GM23338 (cell line): Measurements from ENCODE around the gene RRAS2. TPM values are rescaled to one million over a fixed set of nuclear protein-coding genes. Genes with fewer than 3 reads are reported as not detected.
A peak's percentile ranks its signal among the peaks of the same experiment; 100 is the strongest.

Experiments
- ATAC-seq: fragments of 200-7000 bp; cut with Tn5 transposase; 3 replicates; pipeline ENCODE4 v1.9.1; 2020
- DNase-seq: peaks from one replicate; pipeline ENCODE4 v3.0.0-alpha.2; 2015; ENCODE audit warnings: low spot score
- H2AFZ ChIP-seq: fragments of 200-600 bp; sonication (generic); 2 replicates; pipeline ENCODE4 v1.8.0; 2016; ENCODE audit warnings: antibody characterized with exemption, mild to moderate bottlenecking, moderate library complexity
- H3F3A ChIP-seq: fragments of 200-600 bp; sonication (generic); replicated peaks from 2 replicates; pipeline ENCODE4 v1.8.0; 2017; ENCODE audit warnings: antibody characterized with exemption, mixed run types, low read depth
- H3K27ac ChIP-seq: fragments of 200-600 bp; sonication (generic); 2 replicates; pipeline ENCODE4 v1.6.1; 2016; ENCODE audit warnings: low read depth
- H3K27me3 ChIP-seq: fragments of 200-600 bp; sonication (generic); 2 replicates; pipeline ENCODE4 v1.8.0; 2016; ENCODE audit warnings: mild to moderate bottlenecking, mixed run types, moderate library complexity; ENCODE audit not compliant: insufficient read depth
- H3K36me3 ChIP-seq: fragments of 200-600 bp; sonication (generic); 2 replicates; pipeline ENCODE4 v1.8.0; 2016; ENCODE audit warnings: mild to moderate bottlenecking; ENCODE audit not compliant: insufficient read depth
- H3K4me1 ChIP-seq: fragments of 200-600 bp; sonication (generic); 2 replicates; pipeline ENCODE4 v1.8.0; 2016; ENCODE audit warnings: mild to moderate bottlenecking, moderate library complexity; ENCODE audit not compliant: insufficient read depth
- H3K4me2 ChIP-seq: fragments of 200-600 bp; sonication (generic); 2 replicates; pipeline ENCODE4 v1.7.1; 2017; ENCODE audit warnings: mixed run types
- H3K4me3 ChIP-seq: fragments of 200-600 bp; sonication (generic); 2 replicates; pipeline ENCODE4 v1.6.1; 2016; ENCODE audit warnings: mixed run types
- H3K79me2 ChIP-seq: fragments of 200-600 bp; sonication (generic); replicated peaks from 2 replicates; pipeline ENCODE4 v1.8.0; 2017; ENCODE audit warnings: mild to moderate bottlenecking; ENCODE audit not compliant: insufficient read depth
- H3K9me2 ChIP-seq: fragments of 200-600 bp; sonication (generic); 2 replicates; pipeline ENCODE4 v1.8.0; 2017; ENCODE audit not compliant: insufficient read depth
- H4K20me1 ChIP-seq: fragments of 200-600 bp; sonication (generic); replicated peaks from 2 replicates; pipeline ENCODE4 v1.8.0; 2017; ENCODE audit warnings: mild to moderate bottlenecking; ENCODE audit not compliant: insufficient read depth
- H3K27ac Mint-ChIP-seq: 2 replicates; pipeline ENCODE4 v1.8.0; 2020; ENCODE audit warnings: inconsistent platforms, mild to moderate bottlenecking, moderate library complexity, mixed read lengths
- H3K27me3 Mint-ChIP-seq: 3 replicates; pipeline ENCODE4 v1.8.0; 2022; ENCODE audit warnings: low read depth, mild to moderate bottlenecking, moderate library complexity, mixed read lengths, inconsistent platforms; ENCODE audit not compliant: insufficient read depth, poor library complexity
- H3K36me3 Mint-ChIP-seq: 3 replicates; pipeline ENCODE4 v1.8.0; 2021; ENCODE audit warnings: low read depth, mild to moderate bottlenecking, inconsistent platforms, moderate library complexity, mixed read lengths
- H3K4me1 Mint-ChIP-seq: 3 replicates; pipeline ENCODE4 v1.8.0; 2020; ENCODE audit warnings: mild to moderate bottlenecking, inconsistent platforms, mixed read lengths
- H3K4me3 Mint-ChIP-seq: 3 replicates; pipeline ENCODE4 v1.8.0; 2021; ENCODE audit warnings: moderate library complexity, mild to moderate bottlenecking, inconsistent platforms, mixed read lengths
- H3K9me3 Mint-ChIP-seq: 3 replicates; pipeline ENCODE4 v1.8.0; 2020; ENCODE audit warnings: moderate library complexity, mild to moderate bottlenecking, inconsistent platforms, mixed read lengths
- CREB1 ChIP-seq: fragments of 250-450 bp; sonication (Bioruptor Pico); IDR thresholded peaks from 2 replicates; pipeline ENCODE4 v1.5.0; 2020; ENCODE audit warnings: low read depth, mild to moderate bottlenecking, moderate library complexity
- ETS1 ChIP-seq: IDR thresholded peaks from 2 replicates; pipeline ENCODE4 v1.6.1; 2016; ENCODE audit warnings: antibody characterized with exemption
- EZH2 ChIP-seq: fragments of 200-600 bp; sonication (generic); IDR thresholded peaks from one replicate; pipeline ENCODE4 v1.8.0; 2017; ENCODE audit warnings: antibody characterized with exemption, mild to moderate bottlenecking, low read depth; ENCODE audit not compliant: unreplicated experiment
- EZH2phosphoT487 ChIP-seq: fragments of 200-600 bp; sonication (generic); IDR thresholded peaks from one replicate; pipeline ENCODE4 v1.8.1; 2018; ENCODE audit warnings: antibody characterized with exemption; ENCODE audit not compliant: unreplicated experiment
- JUNB ChIP-seq: IDR thresholded peaks from one replicate; pipeline ENCODE4 v1.6.1; 2016; ENCODE audit warnings: antibody characterized with exemption; ENCODE audit not compliant: unreplicated experiment
- NANOG ChIP-seq: IDR thresholded peaks from 2 replicates; pipeline ENCODE4 v1.6.1; 2016; ENCODE audit warnings: antibody characterized with exemption, borderline replicate concordance
- POLR2AphosphoS5 ChIP-seq: IDR thresholded peaks from 2 replicates; pipeline ENCODE4 v1.6.1; 2016; ENCODE audit warnings: antibody characterized with exemption, low read depth
- STAT1 ChIP-seq: IDR thresholded peaks from one replicate; pipeline ENCODE4 v1.6.1; 2016; ENCODE audit warnings: antibody characterized with exemption; ENCODE audit not compliant: unreplicated experiment
- ZNF114 ChIP-seq: fragments of 250-450 bp; sonication (Bioruptor Pico); IDR thresholded peaks from 2 replicates; pipeline ENCODE4 v1.5.0; 2020; ENCODE audit warnings: mild to moderate bottlenecking, moderate library complexity
- ZNF331 ChIP-seq: fragments of 250-450 bp; sonication (Bioruptor Pico); IDR thresholded peaks from 2 replicates; pipeline ENCODE4 v1.5.0; 2020; ENCODE audit warnings: low read depth, mild to moderate bottlenecking, moderate library complexity
- long read RNA-seq: library from polyadenylated mRNA; unstranded; transcript quantifications from one replicate; pipeline ENCODE4 v2.0.0, GENCODE V29; 2020; ENCODE audit not compliant: unreplicated experiment
- polyA plus RNA-seq: library from polyadenylated mRNA; unstranded; fragments of >200 nt; fragmentation: Nextera tagmentation; extraction: Ambion mirVana; gene quantifications from 2 replicates; pipeline ENCODE4 v1.2.1, GENCODE V29; 2016
- total RNA-seq: library from RNA; depleted of rRNA; stranded (reverse); fragments of >200 nt; shearing (Covaris generic); gene quantifications from 2 replicates; pipeline ENCODE4 v1.2.3, GENCODE V29; 2014; rRNA removed
- TF ChIP-seq, protein P1 (sequence below): IDR thresholded peaks from one replicate; pipeline ENCODE4 v1.6.1; 2018; ENCODE audit warnings: antibody characterized with exemption; ENCODE audit not compliant: unreplicated experiment
- TF ChIP-seq, protein P2 (sequence below): fragments of 250-450 bp; sonication (Bioruptor Pico); IDR thresholded peaks from 2 replicates; pipeline ENCODE4 v1.5.0; 2020; ENCODE audit warnings: mild to moderate bottlenecking, moderate library complexity

RRAS2 gene
- total RNA-seq (293 and 296 TPM in 2 replicates), polyA plus RNA-seq (174 and 196 TPM in 2 replicates)
- long read RNA-seq, transcript RRAS2-207 (6 exons, 732 nt) = minor isoform, 11 of 67 reads
- long read RNA-seq, transcript RRAS2-201 (6 exons, 1,516 nt) = major isoform, 44 of 67 reads
- long read RNA-seq, partial matches to known transcripts = 1 of 67 reads
- long read RNA-seq, other reads (novel, unspliced or antisense) = 11 of 67 reads

- H3K9me3 Mint-ChIP-seq = no peaks in the 10 kb centered on the region
- Histone ChIP-seq H3K4me3 (peak within 1 kb of the TSS; percentile 93), H3K36me3 (no peaks in the 10 kb centered on the region), H3K27me3 (peaks cover 5% of the 10 kb centered on the region; the same call in 1 of the 2 replicates), H4K20me1 (peaks cover 35% of the 10 kb centered on the region), H3F3A (0 out of 2 replicates have a peak, but pooled peaks cover 15% of the 10 kb centered on the region), H3K9me2 (no peaks in the 10 kb centered on the region), H3K27ac (peak within 1 kb of the TSS; percentile 91), H3K4me2 (peak within 1 kb of the TSS; percentile 91), H3K4me1 (peaks cover 40% of the 10 kb centered on the region), H2AFZ (peak within 1 kb of the TSS; percentile 81; the same call in 1 of the 2 replicates), H3K79me2 (peaks cover 51% of the 10 kb centered on the region)
- peak within 1 kb of the TSS; percentile 98 for H3K4me3 Mint-ChIP-seq
- peaks cover 44% of the 10 kb centered on the region for H3K4me1 Mint-ChIP-seq
- H3K36me3 Mint-ChIP-seq = peaks cover 25% of the 10 kb centered on the region
- peak within 1 kb of the TSS; percentile 96 for H3K27ac Mint-ChIP-seq
- ATAC-seq = peak; percentile 85
- no peak for TF ChIP-seq NANOG
- TF ChIP-seq, protein P1, sequence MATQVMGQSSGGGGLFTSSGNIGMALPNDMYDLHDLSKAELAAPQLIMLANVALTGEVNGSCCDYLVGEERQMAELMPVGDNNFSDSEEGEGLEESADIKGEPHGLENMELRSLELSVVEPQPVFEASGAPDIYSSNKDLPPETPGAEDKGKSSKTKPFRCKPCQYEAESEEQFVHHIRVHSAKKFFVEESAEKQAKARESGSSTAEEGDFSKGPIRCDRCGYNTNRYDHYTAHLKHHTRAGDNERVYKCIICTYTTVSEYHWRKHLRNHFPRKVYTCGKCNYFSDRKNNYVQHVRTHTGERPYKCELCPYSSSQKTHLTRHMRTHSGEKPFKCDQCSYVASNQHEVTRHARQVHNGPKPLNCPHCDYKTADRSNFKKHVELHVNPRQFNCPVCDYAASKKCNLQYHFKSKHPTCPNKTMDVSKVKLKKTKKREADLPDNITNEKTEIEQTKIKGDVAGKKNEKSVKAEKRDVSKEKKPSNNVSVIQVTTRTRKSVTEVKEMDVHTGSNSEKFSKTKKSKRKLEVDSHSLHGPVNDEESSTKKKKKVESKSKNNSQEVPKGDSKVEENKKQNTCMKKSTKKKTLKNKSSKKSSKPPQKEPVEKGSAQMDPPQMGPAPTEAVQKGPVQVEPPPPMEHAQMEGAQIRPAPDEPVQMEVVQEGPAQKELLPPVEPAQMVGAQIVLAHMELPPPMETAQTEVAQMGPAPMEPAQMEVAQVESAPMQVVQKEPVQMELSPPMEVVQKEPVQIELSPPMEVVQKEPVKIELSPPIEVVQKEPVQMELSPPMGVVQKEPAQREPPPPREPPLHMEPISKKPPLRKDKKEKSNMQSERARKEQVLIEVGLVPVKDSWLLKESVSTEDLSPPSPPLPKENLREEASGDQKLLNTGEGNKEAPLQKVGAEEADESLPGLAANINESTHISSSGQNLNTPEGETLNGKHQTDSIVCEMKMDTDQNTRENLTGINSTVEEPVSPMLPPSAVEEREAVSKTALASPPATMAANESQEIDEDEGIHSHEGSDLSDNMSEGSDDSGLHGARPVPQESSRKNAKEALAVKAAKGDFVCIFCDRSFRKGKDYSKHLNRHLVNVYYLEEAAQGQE = no peak
- TF ChIP-seq, protein P2, sequence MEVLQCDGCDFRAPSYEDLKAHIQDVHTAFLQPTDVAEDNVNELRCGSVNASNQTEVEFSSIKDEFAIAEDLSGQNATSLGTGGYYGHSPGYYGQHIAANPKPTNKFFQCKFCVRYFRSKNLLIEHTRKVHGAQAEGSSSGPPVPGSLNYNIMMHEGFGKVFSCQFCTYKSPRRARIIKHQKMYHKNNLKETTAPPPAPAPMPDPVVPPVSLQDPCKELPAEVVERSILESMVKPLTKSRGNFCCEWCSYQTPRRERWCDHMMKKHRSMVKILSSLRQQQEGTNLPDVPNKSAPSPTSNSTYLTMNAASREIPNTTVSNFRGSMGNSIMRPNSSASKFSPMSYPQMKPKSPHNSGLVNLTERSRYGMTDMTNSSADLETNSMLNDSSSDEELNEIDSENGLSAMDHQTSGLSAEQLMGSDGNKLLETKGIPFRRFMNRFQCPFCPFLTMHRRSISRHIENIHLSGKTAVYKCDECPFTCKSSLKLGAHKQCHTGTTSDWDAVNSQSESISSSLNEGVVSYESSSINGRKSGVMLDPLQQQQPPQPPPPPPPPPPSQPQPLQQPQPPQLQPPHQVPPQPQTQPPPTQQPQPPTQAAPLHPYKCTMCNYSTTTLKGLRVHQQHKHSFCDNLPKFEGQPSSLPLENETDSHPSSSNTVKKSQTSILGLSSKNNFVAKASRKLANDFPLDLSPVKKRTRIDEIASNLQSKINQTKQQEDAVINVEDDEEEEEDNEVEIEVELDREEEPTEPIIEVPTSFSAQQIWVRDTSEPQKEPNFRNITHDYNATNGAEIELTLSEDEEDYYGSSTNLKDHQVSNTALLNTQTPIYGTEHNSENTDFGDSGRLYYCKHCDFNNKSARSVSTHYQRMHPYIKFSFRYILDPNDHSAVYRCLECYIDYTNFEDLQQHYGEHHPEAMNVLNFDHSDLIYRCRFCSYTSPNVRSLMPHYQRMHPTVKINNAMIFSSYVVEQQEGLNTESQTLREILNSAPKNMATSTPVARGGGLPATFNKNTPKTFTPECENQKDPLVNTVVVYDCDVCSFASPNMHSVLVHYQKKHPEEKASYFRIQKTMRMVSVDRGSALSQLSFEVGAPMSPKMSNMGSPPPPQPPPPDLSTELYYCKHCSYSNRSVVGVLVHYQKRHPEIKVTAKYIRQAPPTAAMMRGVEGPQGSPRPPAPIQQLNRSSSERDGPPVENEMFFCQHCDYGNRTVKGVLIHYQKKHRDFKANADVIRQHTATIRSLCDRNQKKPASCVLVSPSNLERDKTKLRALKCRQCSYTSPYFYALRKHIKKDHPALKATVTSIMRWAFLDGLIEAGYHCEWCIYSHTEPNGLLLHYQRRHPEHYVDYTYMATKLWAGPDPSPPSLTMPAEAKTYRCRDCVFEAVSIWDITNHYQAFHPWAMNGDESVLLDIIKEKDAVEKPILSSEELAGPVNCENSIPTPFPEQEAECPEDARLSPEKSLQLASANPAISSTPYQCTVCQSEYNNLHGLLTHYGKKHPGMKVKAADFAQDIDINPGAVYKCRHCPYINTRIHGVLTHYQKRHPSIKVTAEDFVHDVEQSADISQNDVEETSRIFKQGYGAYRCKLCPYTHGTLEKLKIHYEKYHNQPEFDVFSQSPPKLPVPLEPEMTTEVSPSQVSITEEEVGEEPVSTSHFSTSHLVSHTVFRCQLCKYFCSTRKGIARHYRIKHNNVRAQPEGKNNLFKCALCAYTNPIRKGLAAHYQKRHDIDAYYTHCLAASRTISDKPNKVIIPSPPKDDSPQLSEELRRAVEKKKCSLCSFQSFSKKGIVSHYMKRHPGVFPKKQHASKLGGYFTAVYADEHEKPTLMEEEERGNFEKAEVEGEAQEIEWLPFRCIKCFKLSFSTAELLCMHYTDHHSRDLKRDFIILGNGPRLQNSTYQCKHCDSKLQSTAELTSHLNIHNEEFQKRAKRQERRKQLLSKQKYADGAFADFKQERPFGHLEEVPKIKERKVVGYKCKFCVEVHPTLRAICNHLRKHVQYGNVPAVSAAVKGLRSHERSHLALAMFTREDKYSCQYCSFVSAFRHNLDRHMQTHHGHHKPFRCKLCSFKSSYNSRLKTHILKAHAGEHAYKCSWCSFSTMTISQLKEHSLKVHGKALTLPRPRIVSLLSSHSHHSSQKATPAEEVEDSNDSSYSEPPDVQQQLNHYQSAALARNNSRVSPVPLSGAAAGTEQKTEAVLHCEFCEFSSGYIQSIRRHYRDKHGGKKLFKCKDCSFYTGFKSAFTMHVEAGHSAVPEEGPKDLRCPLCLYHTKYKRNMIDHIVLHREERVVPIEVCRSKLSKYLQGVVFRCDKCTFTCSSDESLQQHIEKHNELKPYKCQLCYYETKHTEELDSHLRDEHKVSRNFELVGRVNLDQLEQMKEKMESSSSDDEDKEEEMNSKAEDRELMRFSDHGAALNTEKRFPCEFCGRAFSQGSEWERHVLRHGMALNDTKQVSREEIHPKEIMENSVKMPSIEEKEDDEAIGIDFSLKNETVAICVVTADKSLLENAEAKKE (CRISPR knock-in tag) = no peak
- no peak for TF ChIP-seq STAT1
- no peak for TF ChIP-seq EZH2
- peak; percentile 30; the same call in 1 of the 2 replicates for TF ChIP-seq CREB1 (CRISPR knock-in tag)
- TF ChIP-seq ZNF331 (CRISPR knock-in tag) = no peak
- no peak for TF ChIP-seq EZH2phosphoT487
- TF ChIP-seq JUNB = no peak
- TF ChIP-seq ETS1 = no peak
- peak; percentile 96 for TF ChIP-seq POLR2AphosphoS5
- no peak for TF ChIP-seq ZNF114 (CRISPR knock-in tag)
- peak; percentile 93 for DNase-seq
- peaks cover 10% of the 10 kb centered on the region for H3K27me3 Mint-ChIP-seq
These were observed at the start of gene RRAS2 for GRCh38 chr11:14358729-14359439. RRAS2 (minus strand) TSS chr11:14359183; CDS start chr11:14358870, 313 bp downstream.
